ENCODE measurements around the gene FIG4. TPM values are rescaled to one million over a fixed set of nuclear protein-coding genes. Genes with fewer than 3 reads are reported as not detected.
"Not testable (repeated sequence)": the region's sequence is repeated elsewhere in the genome, so short reads cannot be mapped to it uniquely, and the experiment has no call there.

The FIG4 gene
- total RNA-seq, 1 donor, result 23.3 TPM

DNA sequence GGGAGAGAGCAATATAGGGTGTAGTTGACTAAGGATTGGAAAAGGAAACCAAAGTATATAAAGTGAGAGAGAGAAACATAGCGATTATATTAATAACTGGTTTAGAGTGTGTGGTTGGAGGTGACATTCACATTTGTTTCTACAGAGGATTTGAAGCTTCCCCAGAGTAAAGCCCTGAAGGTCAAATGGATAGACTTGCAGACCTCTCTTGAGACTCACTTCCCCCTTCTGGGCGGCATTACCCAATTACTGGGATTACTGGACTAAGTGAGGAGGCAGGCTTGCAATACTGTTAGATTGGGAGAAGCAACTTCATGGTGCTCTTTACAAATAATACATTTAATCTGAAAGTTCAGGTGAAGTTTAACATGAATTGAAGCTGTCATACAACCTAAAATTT is 10.7 kb downstream of the FIG4 start:
- peak; percentile 13 for DNase-seq (ENCODE audit: low read depth)
- H3K4me3 ChIP-seq (ENCODE audit: low read depth, low read length), result no peak overlapping the region
- TF ChIP-seq, protein P1, sequence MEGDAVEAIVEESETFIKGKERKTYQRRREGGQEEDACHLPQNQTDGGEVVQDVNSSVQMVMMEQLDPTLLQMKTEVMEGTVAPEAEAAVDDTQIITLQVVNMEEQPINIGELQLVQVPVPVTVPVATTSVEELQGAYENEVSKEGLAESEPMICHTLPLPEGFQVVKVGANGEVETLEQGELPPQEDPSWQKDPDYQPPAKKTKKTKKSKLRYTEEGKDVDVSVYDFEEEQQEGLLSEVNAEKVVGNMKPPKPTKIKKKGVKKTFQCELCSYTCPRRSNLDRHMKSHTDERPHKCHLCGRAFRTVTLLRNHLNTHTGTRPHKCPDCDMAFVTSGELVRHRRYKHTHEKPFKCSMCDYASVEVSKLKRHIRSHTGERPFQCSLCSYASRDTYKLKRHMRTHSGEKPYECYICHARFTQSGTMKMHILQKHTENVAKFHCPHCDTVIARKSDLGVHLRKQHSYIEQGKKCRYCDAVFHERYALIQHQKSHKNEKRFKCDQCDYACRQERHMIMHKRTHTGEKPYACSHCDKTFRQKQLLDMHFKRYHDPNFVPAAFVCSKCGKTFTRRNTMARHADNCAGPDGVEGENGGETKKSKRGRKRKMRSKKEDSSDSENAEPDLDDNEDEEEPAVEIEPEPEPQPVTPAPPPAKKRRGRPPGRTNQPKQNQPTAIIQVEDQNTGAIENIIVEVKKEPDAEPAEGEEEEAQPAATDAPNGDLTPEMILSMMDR (IDR thresholded peaks at IDR 0.05; ENCODE audit: insufficient read depth, low read depth, low read length), result no peak

DNA sequence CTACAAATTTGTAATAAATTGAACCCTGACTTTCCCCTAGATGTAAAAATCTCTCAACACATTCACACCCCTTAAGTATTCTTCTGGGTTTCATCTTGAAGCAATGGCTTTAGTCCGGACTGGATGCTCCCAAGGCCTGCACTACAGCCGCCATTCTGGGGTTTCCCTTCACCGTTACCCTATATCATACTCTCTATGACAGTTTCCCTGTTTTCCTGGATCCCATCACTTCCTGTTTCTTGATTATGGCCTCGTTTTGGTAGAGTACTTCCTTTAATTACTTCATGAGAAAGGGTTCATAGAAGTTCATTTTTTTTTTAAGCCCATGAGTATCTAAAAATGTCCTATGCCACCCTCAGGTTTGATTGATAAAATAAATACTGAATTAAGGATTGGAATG is 11.7 kb downstream of the FIG4 start:
- TF ChIP-seq, protein P1 (IDR thresholded peaks at IDR 0.05; ENCODE audit: insufficient read depth, low read depth, low read length), result no peak
- no peak for DNase-seq (ENCODE audit: low read depth)
- no peak overlapping the region for H3K4me3 ChIP-seq (ENCODE audit: low read depth, low read length)

DNA sequence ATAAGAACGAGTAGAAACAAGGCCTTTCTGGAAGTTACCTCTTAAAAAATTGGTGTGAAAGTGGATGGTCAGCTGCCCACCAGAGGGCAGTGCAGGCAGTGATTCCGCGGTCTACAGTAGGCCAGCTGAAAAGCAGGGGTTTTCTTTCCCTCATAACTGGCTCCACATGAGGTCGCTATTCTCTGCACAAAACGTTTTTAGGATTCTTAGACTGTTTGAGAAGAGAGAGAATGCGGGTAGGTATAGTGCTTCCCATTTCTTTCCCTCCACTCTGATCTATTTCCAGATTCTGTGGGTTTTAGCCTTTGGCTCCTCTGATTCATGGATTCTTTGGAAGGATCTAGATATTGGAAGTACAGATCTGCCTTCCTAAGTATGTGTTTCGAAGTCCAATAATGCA is 14.2 kb downstream of the FIG4 start:
- peak; percentile 87 for DNase-seq (ENCODE audit: low read depth)
- H3K4me3 ChIP-seq (ENCODE audit: low read depth, low read length), result no peak overlapping the region
- TF ChIP-seq, protein P1 (IDR thresholded peaks at IDR 0.05; ENCODE audit: insufficient read depth, low read depth, low read length), result peak; percentile 99

DNA sequence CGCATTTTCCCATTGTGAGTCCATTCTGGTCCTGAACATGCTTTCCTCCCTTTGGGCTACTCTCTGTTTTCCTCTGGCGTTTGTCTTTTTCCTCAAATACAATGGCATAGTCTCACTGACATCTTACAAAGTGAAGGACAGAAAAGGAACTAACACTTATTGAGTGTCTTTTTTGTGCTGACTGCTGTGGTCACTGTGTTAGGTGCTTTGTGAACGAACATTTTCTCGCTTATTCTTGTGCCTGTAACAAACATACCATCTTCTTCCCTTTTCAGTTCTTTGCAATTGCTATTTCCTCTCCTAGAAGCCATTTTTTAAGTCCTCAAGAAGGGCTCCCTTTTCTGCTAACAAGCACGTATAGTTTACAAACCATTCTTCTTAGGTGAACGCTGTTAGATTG is 15.4 kb downstream of the FIG4 start:
- no peak for DNase-seq (ENCODE audit: low read depth)
- TF ChIP-seq, protein P1 (IDR thresholded peaks at IDR 0.05; ENCODE audit: insufficient read depth, low read depth, low read length), result no peak

DNA sequence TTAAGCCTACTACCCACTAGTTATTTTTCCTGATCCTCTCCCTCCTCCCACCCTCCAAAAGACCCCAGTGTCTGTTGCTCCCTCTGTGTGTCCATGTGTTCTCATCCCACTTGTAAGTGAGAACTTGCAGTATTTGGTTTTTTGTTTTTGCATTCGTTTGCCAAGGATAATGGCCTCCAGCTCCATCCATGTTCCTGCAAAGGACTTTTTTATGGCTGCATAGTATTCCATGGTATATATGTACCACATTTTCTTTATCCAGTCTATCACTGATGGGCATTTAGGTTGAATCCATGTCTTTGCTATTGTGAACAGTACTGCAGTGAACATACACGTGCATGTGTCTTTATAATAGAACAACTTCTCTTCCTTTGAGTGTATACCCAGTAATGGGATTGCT is 17.0 kb downstream of the FIG4 start:
- H3K4me3 ChIP-seq (ENCODE audit: low read depth, low read length); DNase-seq (ENCODE audit: low read depth): not testable (repeated sequence)

More for the DNA sequence above, 15.4 kb downstream of the FIG4 start:
- no peak overlapping the region for H3K4me3 ChIP-seq (ENCODE audit: low read depth, low read length)

DNA sequence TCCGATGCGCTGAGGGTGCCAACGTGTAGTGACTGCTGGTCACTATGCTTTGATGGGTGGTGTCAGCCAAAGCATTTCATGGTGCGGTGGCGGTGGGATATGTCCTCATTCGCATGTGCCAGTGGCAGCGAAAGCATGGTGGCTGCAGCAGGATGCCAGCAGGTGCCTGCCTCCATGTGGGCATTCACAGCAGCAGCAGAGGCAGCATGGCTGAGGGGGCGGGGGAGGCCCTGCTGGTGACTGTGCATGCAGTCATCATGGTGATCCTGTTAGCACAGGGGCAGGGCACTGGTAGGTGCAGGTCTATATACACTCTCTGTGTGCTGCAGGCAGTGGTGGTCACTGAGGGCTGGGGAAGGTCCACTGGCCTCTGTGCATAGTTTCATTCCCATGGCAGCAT is 22.0 kb downstream of the FIG4 start:
- no peak for DNase-seq (ENCODE audit: low read depth)
- TF ChIP-seq, protein P1 (IDR thresholded peaks at IDR 0.05; ENCODE audit: insufficient read depth, low read depth, low read length), result no peak
- H3K4me3 ChIP-seq (ENCODE audit: low read depth, low read length), result no peak overlapping the region

DNA sequence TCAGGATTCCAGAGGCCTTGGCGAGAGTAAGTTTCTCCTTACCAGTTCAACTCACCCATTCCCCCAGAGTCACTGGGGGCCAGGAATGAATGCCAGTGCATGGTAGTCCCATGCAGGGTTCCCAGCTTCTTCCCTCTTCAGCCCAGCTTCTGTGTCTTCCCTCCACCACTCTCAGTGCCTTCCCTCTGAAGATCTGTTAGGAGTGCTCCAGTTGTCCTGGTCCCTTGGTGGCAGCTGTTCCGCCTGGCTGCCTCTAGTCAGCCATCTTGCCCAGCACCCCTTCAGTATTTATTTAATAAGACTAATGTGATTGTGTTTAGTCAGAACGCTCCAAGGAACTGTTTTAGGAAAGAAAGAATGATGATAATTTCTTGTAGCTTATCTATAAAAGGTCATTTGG is 23.1 kb downstream of the FIG4 start:
- H3K4me3 ChIP-seq (ENCODE audit: low read depth, low read length), result no peak overlapping the region
- TF ChIP-seq, protein P1 (IDR thresholded peaks at IDR 0.05; ENCODE audit: insufficient read depth, low read depth, low read length), result no peak
- DNase-seq (ENCODE audit: low read depth), result no peak
